Gastrocnemius medialis (tissue), 4 donors: ENCODE measurements around the gene PHKB. TPM values are rescaled to one million over a fixed set of nuclear protein-coding genes. Genes with fewer than 3 reads are reported as not detected.

Experiments used
- ATAC-seq, 2 donors: fragments of 150-250 bp; one replicate each; pipeline ENCODE4 v1.9.1; 2016
- DNase-seq, 2 donors: peaks; one replicate each; pipeline ENCODE4 v3.0.0-alpha.2; 2019
- H3K27ac ChIP-seq, 4 donors: fragments of 200-600 bp; sonication (generic); 1 replicate in 1 of 4; 2 replicates in 3 of 4; pipeline ENCODE4 v1.5.1; 2016 to 2018; ENCODE audit warnings: mild to moderate bottlenecking in 2 of 4, moderate library complexity in 1 of 4
- H3K27me3 ChIP-seq, 3 donors: fragments of 200-600 bp; sonication (generic) in 2 of 3; 1 replicate in 1 of 3; 2 replicates in 2 of 3; pipeline versions ENCODE4 v1.5.1 to v1.6.0; 2016 to 2019; ENCODE audit warnings: mild to moderate bottlenecking in 1 of 3, moderate library complexity in 1 of 3
- H3K36me3 ChIP-seq, 2 donors: fragments of 200-600 bp; sonication (generic) in 1 of 2; one replicate each; pipeline ENCODE4 v1.5.1; 2017 to 2018
- H3K4me1 ChIP-seq, 2 donors: fragments of 200-600 bp; sonication (generic) in 1 of 2; one replicate each; pipeline ENCODE4 v1.5.1; 2016 to 2017; ENCODE audit warnings: mild to moderate bottlenecking in 2 of 2
- H3K4me3 ChIP-seq, 4 donors: fragments of 200-600 bp; sonication (generic) in 3 of 4; 1 replicate in 1 of 4; 2 replicates in 3 of 4; pipeline ENCODE4 v1.5.1; 2016 to 2019; ENCODE audit warnings: mild to moderate bottlenecking in 2 of 4
- H3K9me3 ChIP-seq, 3 donors: fragments of 200-600 bp; sonication (generic) in 2 of 3; 1 replicate in 1 of 3; 2 replicates in 2 of 3; pipeline ENCODE4 v1.5.1; 2016 to 2019
- CTCF ChIP-seq, 5 experiments: fragments of 450-650 bp in 3 of 5; fragments of 200-600 bp in 2 of 5; sonication (generic) in 2 of 5; IDR thresholded peaks in 4 of 5; conservative IDR thresholded peaks in 1 of 5; 1 replicate in 4 of 5; 2 replicates in 1 of 5; pipeline ENCODE4 v1.5.1; 2016 to 2019; ENCODE audit warnings: antibody characterized with exemption in 5 of 5, mild to moderate bottlenecking in 3 of 5, moderate library complexity in 3 of 5
- POLR2A ChIP-seq, 2 donors: fragments of 450-650 bp; IDR thresholded peaks; one replicate each; pipeline ENCODE4 v1.6.1; 2017; ENCODE audit warnings: antibody characterized with exemption in 2 of 2, mild to moderate bottlenecking in 2 of 2, moderate library complexity in 2 of 2
- in situ Hi-C, 4 donors: fragments of 200-750 bp; cut with MboI; loops; one replicate each; pipeline versions ENCODE4 v1.15.0 to v1.8.0; 2017; ENCODE audit warnings: low sequenced_read_pairs in 4 of 4
- intact Hi-C: fragments of 100-400 bp; cut with DNase I; formaldehyde crosslinking; loops from one replicate; pipeline ENCODE4 v1.15.1; 2023; ENCODE audit warnings: low total_unique reads
- total RNA-seq, 4 donors: library from RNA; depleted of rRNA; stranded (reverse); fragments of >200 nt; gene quantifications; one replicate each; pipeline versions ENCODE4 v1.1.0 to v1.2.3, GENCODE V29; 2016

Gene PHKB
- total RNA-seq, 4 donors from 2014 or later = 61.0 to 91.6 (median 79.8) TPM

- no peaks in the 10 kb centered on the region for H3K4me1 ChIP-seq
- H3K9me3 ChIP-seq = no peaks in the 10 kb centered on the region
- intact Hi-C loops (no loop called here), in situ Hi-C loops (no loop called here)
- no peaks in the 10 kb centered on the region for H3K27me3 ChIP-seq
- no peaks in the 10 kb centered on the region for H3K36me3 ChIP-seq
- ATAC-seq (no peak), DNase-seq (no peak)
- H3K4me3 ChIP-seq = no peak overlapping the region
- H3K27ac ChIP-seq = no peak overlapping the region
- TF ChIP-seq POLR2A (IDR thresholded peaks at IDR 0.05) (no peak), CTCF (IDR thresholded peaks at IDR 0.05 in 4 of 5, conservative IDR thresholded peaks at IDR 0.05 in 1 of 5) (no peak)
Observed at GRCh38 chr16:47734081-47734857, 273.1 kb downstream of the PHKB start.

- Histone ChIP-seq H3K4me1 (no peaks in the 10 kb centered on the region), H3K36me3 (no peaks in the 10 kb centered on the region), H3K27ac (no peak overlapping the region), H3K9me3 (no peaks in the 10 kb centered on the region), H3K4me3 (no peak overlapping the region), H3K27me3 (no peaks in the 10 kb centered on the region)
- no peak for DNase-seq
- TF ChIP-seq CTCF (IDR thresholded peaks at IDR 0.05 in 4 of 5, conservative IDR thresholded peaks at IDR 0.05 in 1 of 5) (no peak), POLR2A (IDR thresholded peaks at IDR 0.05) (no peak)
- intact Hi-C loops = no loop called here
- no peak for ATAC-seq
- in situ Hi-C loops = no loop called here
Observed at GRCh38 chr16:47734987-47735594, 274.0 kb downstream of the PHKB start.

- DNase-seq = no peak
- no peak for TF ChIP-seq CTCF (IDR thresholded peaks at IDR 0.05 in 4 of 5, conservative IDR thresholded peaks at IDR 0.05 in 1 of 5)
- TF ChIP-seq POLR2A (IDR thresholded peaks at IDR 0.05) = no peak
- Histone ChIP-seq H3K27ac (no peak overlapping the region), H3K27me3 (no peaks in the 10 kb centered on the region), H3K4me3 (no peak overlapping the region), H3K9me3 (no peaks in the 10 kb centered on the region), H3K36me3 (no peaks in the 10 kb centered on the region), H3K4me1 (no peaks in the 10 kb centered on the region)
- no peak for ATAC-seq
- intact Hi-C loops (no loop called here), in situ Hi-C loops (no loop called here)
Observed at GRCh38 chr16:47750371-47750770, 289.2 kb downstream of the PHKB start.

Other genes starting within 250 kb of the PHKB start
- gene ITFG1, start 268 bp upstream of the PHKB start, total RNA-seq = 10 to 100 TPM; 20.9 to 37.3 (median 28.6) TPM